Adrenal gland (tissue), 5 donors: ENCODE measurements around the gene ZNF554.

Experiments used
- POLR2A ChIP-seq, 2 donors: fragments of 450-650 bp; IDR thresholded peaks; one replicate each; pipeline ENCODE4 v1.6.1; 2017; ENCODE audit warnings: antibody characterized with exemption in 2 of 2, mild to moderate bottlenecking in 2 of 2, moderate library complexity in 1 of 2
- TF ChIP-seq, protein P1 (sequence below), 6 experiments: fragments of 450-650 bp in 4 of 6; fragments of 200-600 bp in 2 of 6; sonication (generic) in 1 of 6; IDR thresholded peaks; 1 replicate in 5 of 6; 2 replicates in 1 of 6; pipeline versions ENCODE4 v1.5.1 to v1.8.0; 2016 to 2021; ENCODE audit warnings: antibody characterized with exemption in 6 of 6, mild to moderate bottlenecking in 2 of 6, moderate library complexity in 1 of 6
- donor health status: DM: no; HTN: no; CAD: no.

DNA sequence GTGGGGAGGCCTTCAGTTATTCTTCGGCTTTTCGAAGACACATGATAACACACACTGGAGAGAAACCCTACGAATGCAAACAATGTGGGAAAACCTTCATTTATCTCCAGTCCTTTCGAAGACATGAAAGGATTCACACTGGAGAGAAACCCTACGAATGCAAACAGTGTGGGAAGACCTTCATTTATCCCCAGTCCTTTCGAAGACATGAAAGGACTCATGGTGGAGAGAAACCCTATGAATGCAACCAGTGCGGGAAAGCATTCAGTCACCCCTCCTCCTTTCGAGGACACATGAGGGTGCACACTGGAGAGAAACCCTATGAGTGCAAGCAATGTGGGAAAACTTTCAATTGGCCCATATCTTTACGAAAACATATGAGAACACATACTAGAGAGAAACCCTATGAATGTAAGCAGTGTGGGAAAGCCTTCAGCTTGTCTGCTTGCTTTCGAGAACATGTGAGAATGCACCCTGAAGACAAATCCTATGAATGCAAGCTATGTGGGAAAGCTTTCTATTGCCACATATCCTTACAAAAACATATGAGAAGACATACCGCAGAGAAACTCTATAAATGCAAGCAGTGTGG is 33.4 kb downstream of the ZNF554 start:
- TF ChIP-seq, protein P1, sequence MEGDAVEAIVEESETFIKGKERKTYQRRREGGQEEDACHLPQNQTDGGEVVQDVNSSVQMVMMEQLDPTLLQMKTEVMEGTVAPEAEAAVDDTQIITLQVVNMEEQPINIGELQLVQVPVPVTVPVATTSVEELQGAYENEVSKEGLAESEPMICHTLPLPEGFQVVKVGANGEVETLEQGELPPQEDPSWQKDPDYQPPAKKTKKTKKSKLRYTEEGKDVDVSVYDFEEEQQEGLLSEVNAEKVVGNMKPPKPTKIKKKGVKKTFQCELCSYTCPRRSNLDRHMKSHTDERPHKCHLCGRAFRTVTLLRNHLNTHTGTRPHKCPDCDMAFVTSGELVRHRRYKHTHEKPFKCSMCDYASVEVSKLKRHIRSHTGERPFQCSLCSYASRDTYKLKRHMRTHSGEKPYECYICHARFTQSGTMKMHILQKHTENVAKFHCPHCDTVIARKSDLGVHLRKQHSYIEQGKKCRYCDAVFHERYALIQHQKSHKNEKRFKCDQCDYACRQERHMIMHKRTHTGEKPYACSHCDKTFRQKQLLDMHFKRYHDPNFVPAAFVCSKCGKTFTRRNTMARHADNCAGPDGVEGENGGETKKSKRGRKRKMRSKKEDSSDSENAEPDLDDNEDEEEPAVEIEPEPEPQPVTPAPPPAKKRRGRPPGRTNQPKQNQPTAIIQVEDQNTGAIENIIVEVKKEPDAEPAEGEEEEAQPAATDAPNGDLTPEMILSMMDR (IDR thresholded peaks at IDR 0.05), result no peak
- no peak for TF ChIP-seq POLR2A (IDR thresholded peaks at IDR 0.05)
